ENCODE results near the gene LPAR2. TPM values are rescaled to one million over a fixed set of nuclear protein-coding genes. Genes with fewer than 3 reads are reported as not detected.

The LPAR2 gene
- total RNA-seq, 1 experiment from 2014 or later, result 22.0 TPM

DNA sequence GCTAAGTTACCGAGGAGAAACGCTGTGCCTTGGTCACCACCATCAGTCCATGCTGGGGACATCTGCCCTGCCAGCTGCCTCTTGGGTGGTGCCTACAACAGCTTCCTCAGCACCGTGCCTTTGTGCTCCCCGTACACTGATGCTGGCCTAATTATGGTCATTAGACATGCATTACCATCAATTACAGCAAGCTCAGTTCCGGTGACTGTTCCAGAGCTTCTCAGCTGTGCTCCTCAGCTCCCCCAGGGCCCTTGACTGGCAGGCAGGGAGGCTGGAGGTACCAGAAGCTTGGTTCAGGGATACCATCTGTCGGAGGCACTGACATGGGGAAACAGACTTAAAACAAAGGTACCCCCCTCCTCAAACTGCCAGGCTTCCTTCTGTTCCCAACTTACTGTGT, 49.8 kb downstream of the LPAR2 start:
- no peak overlapping the region for H3K27ac ChIP-seq (ENCODE audit: low read length)
- H4K20me1 ChIP-seq (ENCODE audit: insufficient read depth, low read depth, low read length), result no peaks in the 10 kb centered on the region
- H3K36me3 ChIP-seq (ENCODE audit: insufficient read depth, low read length), result no peaks in the 10 kb centered on the region

DNA sequence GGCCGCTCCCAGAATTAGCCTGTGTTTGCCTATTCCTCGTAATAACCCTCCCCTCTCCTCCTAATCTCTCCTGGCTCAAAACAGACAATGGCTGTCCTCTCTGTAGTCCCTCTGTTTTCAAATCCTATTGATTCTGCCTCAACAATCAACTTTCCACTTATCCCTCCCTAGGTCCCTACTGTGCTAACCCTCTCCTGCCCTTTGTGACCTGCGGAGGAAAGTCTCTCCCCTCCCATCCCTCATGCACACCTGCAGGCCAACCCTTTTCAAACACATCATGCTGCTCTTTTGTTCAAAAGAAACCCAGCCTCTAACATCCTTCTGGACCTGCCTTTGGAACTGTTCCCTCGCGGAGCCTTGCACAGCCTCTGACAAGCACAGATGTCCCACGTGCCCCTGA, 52.6 kb downstream of the LPAR2 start:
- no peak overlapping the region for H3K4me2 ChIP-seq (ENCODE audit: low read depth, low read length, poor library complexity, severe bottlenecking)
- no peak overlapping the region for H3K27ac ChIP-seq (ENCODE audit: low read length)
- H3K79me2 ChIP-seq (ENCODE audit: low read length), result no peaks in the 10 kb centered on the region
- no peak for DNase-seq
- no peaks in the 10 kb centered on the region for H3K4me1 ChIP-seq (ENCODE audit: low read length)
- H3K4me3 ChIP-seq (ENCODE audit: low read length), result no peak overlapping the region
- no peak overlapping the region for H2AFZ ChIP-seq (ENCODE audit: low read length)
- no peaks in the 10 kb centered on the region for H4K20me1 ChIP-seq (ENCODE audit: insufficient read depth, low read depth, low read length)
- H3K9me3 ChIP-seq (ENCODE audit: low read length), result no peaks in the 10 kb centered on the region
- H3K36me3 ChIP-seq (ENCODE audit: insufficient read depth, low read length), result no peaks in the 10 kb centered on the region
- H3K27me3 ChIP-seq (ENCODE audit: low read length), result no peaks in the 10 kb centered on the region
- no peak overlapping the region for H3K9ac ChIP-seq (ENCODE audit: low read length)
- no peaks in the 10 kb centered on the region for H3K9me2 ChIP-seq (replicated peaks; ENCODE audit: insufficient read depth, low read length)

More for the DNA sequence above, 49.8 kb downstream of the LPAR2 start:
- H3K9ac ChIP-seq (ENCODE audit: low read length), result no peak overlapping the region
- DNase-seq, result no peak
- no peaks in the 10 kb centered on the region for H3K27me3 ChIP-seq (ENCODE audit: low read length)
- no peak overlapping the region for H3K4me3 ChIP-seq (ENCODE audit: low read length)
- H3K4me2 ChIP-seq (ENCODE audit: low read depth, low read length, poor library complexity, severe bottlenecking), result no peak overlapping the region
- no peaks in the 10 kb centered on the region for H3K4me1 ChIP-seq (ENCODE audit: low read length)
- no peaks in the 10 kb centered on the region for H3K9me2 ChIP-seq (replicated peaks; ENCODE audit: insufficient read depth, low read length)
- no peaks in the 10 kb centered on the region for H3K79me2 ChIP-seq (ENCODE audit: low read length)
- H2AFZ ChIP-seq (ENCODE audit: low read length), result no peak overlapping the region
- H3K9me3 ChIP-seq (ENCODE audit: low read length), result no peaks in the 10 kb centered on the region

Other genes with a start within 250 kb of the LPAR2 start
- 38.4 and 63.4 TPM in 2 replicates for gene GATAD2A, start 222.5 kb downstream of the LPAR2 start, total RNA-seq (2014; rRNA removed; shearing (Covaris generic); ENCODE audit: low replicate concordance)
- 5.0 and 10.8 TPM in 2 replicates for gene TSSK6, start 112.7 kb downstream of the LPAR2 start, total RNA-seq (2014; rRNA removed; shearing (Covaris generic); ENCODE audit: low replicate concordance)
- gene NDUFA13, start 112.0 kb downstream of the LPAR2 start, total RNA-seq (2014; rRNA removed; shearing (Covaris generic); ENCODE audit: low replicate concordance), result 255 and 557 TPM in 2 replicates
- gene YJEFN3, start 99.3 kb downstream of the LPAR2 start, total RNA-seq (2014; rRNA removed; shearing (Covaris generic); ENCODE audit: low replicate concordance), result 7.9 and 11.4 TPM in 2 replicates
- gene CILP2, start 90.0 kb downstream of the LPAR2 start, total RNA-seq (2014; rRNA removed; shearing (Covaris generic); ENCODE audit: low replicate concordance), result 0.15 and 0.87 TPM in 2 replicates
- gene PBX4, start 9.5 kb downstream of the LPAR2 start, total RNA-seq (2014; rRNA removed; shearing (Covaris generic); ENCODE audit: low replicate concordance), result 0.25 TPM in 1 of 2 replicates, not detected in the other
- 24.3 and 55.8 TPM in 2 replicates for gene GMIP, start 15.4 kb upstream of the LPAR2 start, total RNA-seq (2014; rRNA removed; shearing (Covaris generic); ENCODE audit: low replicate concordance)
- 39.6 and 59.1 TPM in 2 replicates for gene ATP13A1, start 35.5 kb upstream of the LPAR2 start, total RNA-seq (2014; rRNA removed; shearing (Covaris generic); ENCODE audit: low replicate concordance)
- 12.4 and 15.0 TPM in 2 replicates for gene ZNF101, start 40.6 kb upstream of the LPAR2 start, total RNA-seq (2014; rRNA removed; shearing (Covaris generic); ENCODE audit: low replicate concordance)
- gene ZNF14, start 104.9 kb upstream of the LPAR2 start, total RNA-seq (2014; rRNA removed; shearing (Covaris generic); ENCODE audit: low replicate concordance), result 9.2 and 12.1 TPM in 2 replicates
- 31.2 and 44.1 TPM in 2 replicates for gene ZNF506, start 193.5 kb upstream of the LPAR2 start, total RNA-seq (2014; rRNA removed; shearing (Covaris generic); ENCODE audit: low replicate concordance)
- 6.5 and 25.3 TPM in 2 replicates for gene ZNF253, start 237.7 kb upstream of the LPAR2 start, total RNA-seq (2014; rRNA removed; shearing (Covaris generic); ENCODE audit: low replicate concordance)